HG03558 (cell line): ENCODE measurements around the gene PHAF1.
"Not testable (repeated sequence)": the region's sequence is repeated elsewhere in the genome, so short reads cannot be mapped to it uniquely, and the experiment has no call there.

Source experiments
- ATAC-seq: cut with Tn5 transposase; IDR thresholded peaks from one replicate; pipeline ENCODE4 v1.9.1; 2021; ENCODE audit warnings: moderate number of reproducible peaks; ENCODE audit not compliant: unreplicated experiment; ENCODE audit errors: extremely low read depth

PHAF1 gene

GRCh38 chr16:67104061-67104460 lies 5.7 kb upstream of the PHAF1 start:
- ATAC-seq: no peak

GRCh38 chr16:67104845-67105244 lies 4.9 kb upstream of the PHAF1 start:
- no peak for ATAC-seq

- no peak for ATAC-seq
Observed at GRCh38 chr16:67105246-67105645, 4.5 kb upstream of the PHAF1 start.

GRCh38 chr16:67105881-67106280 lies 3.9 kb upstream of the PHAF1 start:
- no peak for ATAC-seq

- ATAC-seq: no peak
Observed at GRCh38 chr16:67108489-67108888, 1.3 kb upstream of the PHAF1 start.

GRCh38 chr16:67108931-67109406 lies 772 bp upstream of the PHAF1 start:
- no peak for ATAC-seq

- no peak for ATAC-seq
Observed at GRCh38 chr16:67111951-67112444, 2.3 kb downstream of the PHAF1 start.

- ATAC-seq: no peak
Observed at GRCh38 chr16:67112591-67113399, 3.1 kb downstream of the PHAF1 start.

- ATAC-seq: no peak
Observed at GRCh38 chr16:67114793-67115192, 5.1 kb downstream of the PHAF1 start.

GRCh38 chr16:67115639-67116038 lies 5.9 kb downstream of the PHAF1 start:
- ATAC-seq: no peak

- no peak for ATAC-seq
Observed at GRCh38 chr16:67116388-67117311, 6.9 kb downstream of the PHAF1 start.

- ATAC-seq: no peak
Observed at GRCh38 chr16:67117716-67118115, 8.0 kb downstream of the PHAF1 start.

GRCh38 chr16:67120025-67120424 lies 10.3 kb downstream of the PHAF1 start:
- no peak for ATAC-seq

- not testable (repeated sequence) for ATAC-seq
Observed at GRCh38 chr16:67122799-67123198, 13.1 kb downstream of the PHAF1 start.

- ATAC-seq: no peak
Observed at GRCh38 chr16:67128417-67128816, 18.7 kb downstream of the PHAF1 start.

- ATAC-seq: no peak
Observed at GRCh38 chr16:67128887-67129286, 19.1 kb downstream of the PHAF1 start.

GRCh38 chr16:67129422-67129821 lies 19.7 kb downstream of the PHAF1 start:
- no peak for ATAC-seq

GRCh38 chr16:67137605-67138004 lies 27.9 kb downstream of the PHAF1 start:
- ATAC-seq: no peak

GRCh38 chr16:67141391-67141790 lies 31.6 kb downstream of the PHAF1 start:
- no peak for ATAC-seq

GRCh38 chr16:67142342-67142741 lies 32.6 kb downstream of the PHAF1 start:
- ATAC-seq: no peak

GRCh38 chr16:67144943-67145342 lies 35.2 kb downstream of the PHAF1 start:
- no peak for ATAC-seq
